ENCODE results near the gene OR10S1.

The OR10S1 gene

DNA sequence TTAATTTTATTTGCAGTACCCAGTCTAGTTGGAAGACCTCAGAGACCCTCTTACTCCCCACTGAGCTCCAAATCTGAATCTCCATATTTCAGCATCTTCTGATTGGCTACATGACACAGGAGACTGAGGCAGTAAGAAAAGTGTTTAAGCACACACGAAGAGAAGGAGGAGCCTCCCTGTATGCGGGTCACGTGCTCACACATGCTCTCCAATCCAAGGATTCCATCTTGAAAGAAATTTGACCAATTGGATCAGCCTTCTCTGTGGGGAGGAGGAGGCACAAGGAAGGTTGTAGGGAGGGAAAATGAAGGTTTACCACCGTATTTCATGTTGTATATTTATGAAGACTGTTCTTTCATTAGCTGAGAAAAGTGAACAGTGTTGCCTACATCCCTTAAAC, 35.2 kb downstream of the OR10S1 start:
- H3K27ac ChIP-seq (ENCODE audit: low read depth, low read length), result no peak overlapping the region
- H3K4me1 ChIP-seq (ENCODE audit: control insufficient read depth, low read length), result no peaks in the 10 kb centered on the region
- H3K9me3 ChIP-seq (ENCODE audit: control insufficient read depth, insufficient read depth, low read length), result no peaks in the 10 kb centered on the region
- H3F3A ChIP-seq (ENCODE audit: control insufficient read depth, insufficient read depth), result no peaks in the 10 kb centered on the region
- no peaks in the 10 kb centered on the region for H3K27me3 ChIP-seq (ENCODE audit: control insufficient read depth, low read length)
- no peak for TF ChIP-seq EZH2phosphoT487 (IDR thresholded peaks at IDR 0.05; ENCODE audit: borderline replicate concordance, low read length)
- TF ChIP-seq, protein P1, sequence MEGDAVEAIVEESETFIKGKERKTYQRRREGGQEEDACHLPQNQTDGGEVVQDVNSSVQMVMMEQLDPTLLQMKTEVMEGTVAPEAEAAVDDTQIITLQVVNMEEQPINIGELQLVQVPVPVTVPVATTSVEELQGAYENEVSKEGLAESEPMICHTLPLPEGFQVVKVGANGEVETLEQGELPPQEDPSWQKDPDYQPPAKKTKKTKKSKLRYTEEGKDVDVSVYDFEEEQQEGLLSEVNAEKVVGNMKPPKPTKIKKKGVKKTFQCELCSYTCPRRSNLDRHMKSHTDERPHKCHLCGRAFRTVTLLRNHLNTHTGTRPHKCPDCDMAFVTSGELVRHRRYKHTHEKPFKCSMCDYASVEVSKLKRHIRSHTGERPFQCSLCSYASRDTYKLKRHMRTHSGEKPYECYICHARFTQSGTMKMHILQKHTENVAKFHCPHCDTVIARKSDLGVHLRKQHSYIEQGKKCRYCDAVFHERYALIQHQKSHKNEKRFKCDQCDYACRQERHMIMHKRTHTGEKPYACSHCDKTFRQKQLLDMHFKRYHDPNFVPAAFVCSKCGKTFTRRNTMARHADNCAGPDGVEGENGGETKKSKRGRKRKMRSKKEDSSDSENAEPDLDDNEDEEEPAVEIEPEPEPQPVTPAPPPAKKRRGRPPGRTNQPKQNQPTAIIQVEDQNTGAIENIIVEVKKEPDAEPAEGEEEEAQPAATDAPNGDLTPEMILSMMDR (IDR thresholded peaks at IDR 0.05; ENCODE audit: low read depth, low read length, poor library complexity, severe bottlenecking), result no peak
- H3K4me2 ChIP-seq (ENCODE audit: low read length), result no peak overlapping the region
- no peaks in the 10 kb centered on the region for H3K79me2 ChIP-seq (ENCODE audit: control insufficient read depth, low read length)
- H4K20me1 ChIP-seq (ENCODE audit: control insufficient read depth, insufficient read depth, low read depth, low read length), result no peaks in the 10 kb centered on the region
- no peaks in the 10 kb centered on the region for H3K36me3 ChIP-seq (ENCODE audit: control insufficient read depth, low read length)
- H3K4me3 ChIP-seq (ENCODE audit: low read length), result no peak overlapping the region
- H3K9me2 ChIP-seq (replicated peaks; ENCODE audit: control insufficient read depth, low read length), result no peaks in the 10 kb centered on the region

- Histone ChIP-seq H3K27ac (ENCODE audit: low read depth, low read length) (no peak within 1 kb of the TSS), H3F3A (ENCODE audit: control insufficient read depth, insufficient read depth) (no peaks in the 10 kb centered on the region), H3K79me2 (ENCODE audit: control insufficient read depth, low read length) (no peaks in the 10 kb centered on the region), H3K36me3 (ENCODE audit: control insufficient read depth, low read length) (no peaks in the 10 kb centered on the region), H3K4me3 (ENCODE audit: low read length) (no peak within 1 kb of the TSS), H3K4me2 (ENCODE audit: low read length) (no peak within 1 kb of the TSS), H3K4me1 (ENCODE audit: control insufficient read depth, low read length) (no peaks in the 10 kb centered on the region), H3K27me3 (ENCODE audit: control insufficient read depth, low read length) (no peaks in the 10 kb centered on the region), H3K9me2 (replicated peaks; ENCODE audit: control insufficient read depth, low read length) (no peaks in the 10 kb centered on the region), H4K20me1 (ENCODE audit: control insufficient read depth, insufficient read depth, low read depth, low read length) (no peaks in the 10 kb centered on the region), H3K9me3 (ENCODE audit: control insufficient read depth, insufficient read depth, low read length) (no peaks in the 10 kb centered on the region)
- TF ChIP-seq, protein P1 (IDR thresholded peaks at IDR 0.05; ENCODE audit: low read depth, low read length, poor library complexity, severe bottlenecking), result no peak
- no peak for TF ChIP-seq EZH2phosphoT487 (IDR thresholded peaks at IDR 0.05; ENCODE audit: borderline replicate concordance, low read length)
Measured at GRCh38 chr11:123939317-123939716, 38.3 kb downstream of the OR10S1 start, which contains the start of gene OR4D5. Gene OR4D5, plus strand, starts transcription at chr11:123939617. Its CDS starts 0 bp downstream, at chr11:123939617.

All from DOHH2 (cell line).